Globus pallidus (tissue), 1 donor: ENCODE measurements around the gene RNASE13.
"Not testable (repeated sequence)": the region's sequence is repeated elsewhere in the genome, so short reads cannot be mapped to it uniquely, and the experiment has no call there.

Experiments used
- DNase-seq: peaks from one replicate; pipeline ENCODE4 v3.0.0-alpha.2; 2015; ENCODE audit warnings: low spot score

RNASE13 gene

GRCh38 chr14:20988717-20989470 is 45.7 kb downstream of the RNASE13 start:
- DNase-seq = peak; percentile 11

- no peak for DNase-seq
Measured at GRCh38 chr14:20986811-20987210, 47.8 kb downstream of the RNASE13 start.

- not testable (repeated sequence) for DNase-seq
Measured at GRCh38 chr14:20985650-20986049, 49.0 kb downstream of the RNASE13 start.
